B cell (primary cell): ENCODE results near the gene PDE4B. TPM values are rescaled to one million over a fixed set of nuclear protein-coding genes. Genes with fewer than 3 reads are reported as not detected.

Experiments
- ATAC-seq: fragments of 200-7000 bp; cut with Tn5 transposase; one replicate; pipeline ENCODE4 v1.10.0; 2021; ENCODE audit warnings: low read depth, mild to moderate bottlenecking, moderate number of reproducible peaks, moderate library complexity
- CTCF ChIA-PET: fragments of 350-600 bp; sonication (Branson Sonifier 250); formaldehyde crosslinking; loops from one replicate; lab custom pipeline; 2021; ENCODE audit warnings: antibody characterized with exemption, inconsistent platforms; lab: Charles Lee
- POLR2A ChIA-PET: fragments of 350-600 bp; sonication (Branson Sonifier 250); formaldehyde crosslinking; loops from one replicate; lab custom pipeline; 2021; ENCODE audit warnings: antibody characterized with exemption; lab: Charles Lee
- DNase-seq: peaks from one replicate; pipeline ENCODE4 v3.0.0; 2013
- H2AFZ ChIP-seq: 2 replicates; pipeline ENCODE4 v1.6.1; 2012; ENCODE audit warnings: mild to moderate bottlenecking, low read depth, low read length; ENCODE audit not compliant: insufficient read depth, poor library complexity, severe bottlenecking
- H3K27ac ChIP-seq, 2 donors: 1 replicate in 1 of 2; 2 replicates in 1 of 2; pipeline ENCODE4 v1.5.1; 2012 to 2013; ENCODE audit warnings: low read length in 2 of 2, mild to moderate bottlenecking in 2 of 2, moderate library complexity in 1 of 2
- H3K27me3 ChIP-seq, 4 experiments: fragments of 200-600 bp in 1 of 4; sonication (generic) in 1 of 4; replicated peaks in 1 of 4; 1 replicate in 2 of 4; 2 replicates in 2 of 4; pipeline versions ENCODE4 v1.6.1 to v1.7.0; 2013 to 2016; ENCODE audit warnings: low read length in 3 of 4, mild to moderate bottlenecking in 2 of 4, mixed read lengths in 1 of 4, moderate library complexity in 1 of 4; ENCODE audit not compliant: insufficient read depth in 4 of 4, control insufficient read depth in 3 of 4; ENCODE audit errors: control extremely low read depth in 1 of 4
- H3K36me3 ChIP-seq, 2 experiments: replicated peaks in 1 of 2; 1 replicate in 1 of 2; 2 replicates in 1 of 2; pipeline versions ENCODE4 v1.6.1 to v1.7.1; 2013; ENCODE audit warnings: low read length in 1 of 2; ENCODE audit not compliant: insufficient read depth in 2 of 2, control insufficient read depth in 1 of 2; ENCODE audit errors: control extremely low read depth in 1 of 2, extremely low read depth in 1 of 2
- H3K4me1 ChIP-seq, 2 donors: fragments of 200-600 bp in 1 of 2; sonication (generic) in 1 of 2; 1 replicate in 1 of 2; 2 replicates in 1 of 2; pipeline versions ENCODE4 v1.5.1 to v1.6.1; 2013 to 2017; ENCODE audit warnings: low read length in 2 of 2; ENCODE audit not compliant: control insufficient read depth in 2 of 2, insufficient read depth in 2 of 2
- H3K4me2 ChIP-seq: replicated peaks from 2 replicates; pipeline ENCODE3; 2012; ENCODE audit warnings: mild to moderate bottlenecking, low read depth, low read length; ENCODE audit not compliant: poor library complexity, severe bottlenecking
- H3K4me3 ChIP-seq, 5 experiments: fragments of 200-600 bp in 1 of 5; sonication (generic) in 1 of 5; 1 replicate in 3 of 5; 2 replicates in 2 of 5; pipeline versions ENCODE4 v1.5.1 to v1.7.0; 2011 to 2016; ENCODE audit warnings: low read length in 4 of 5, mild to moderate bottlenecking in 4 of 5, low read depth in 2 of 5, control low read depth in 1 of 5, moderate library complexity in 1 of 5; ENCODE audit not compliant: insufficient read depth in 1 of 5; ENCODE audit errors: control extremely low read depth in 1 of 5, extremely low read depth in 1 of 5
- H3K79me2 ChIP-seq: fragments of 200-600 bp; sonication (generic); one replicate; pipeline ENCODE4 v1.6.0; 2016; ENCODE audit warnings: low read length; ENCODE audit not compliant: control insufficient read depth, insufficient read depth
- H3K9ac ChIP-seq: fragments of 200-600 bp; sonication (generic); 2 replicates; pipeline ENCODE4 v1.6.1; 2017; ENCODE audit warnings: mild to moderate bottlenecking, low read length, moderate library complexity
- H3K9me3 ChIP-seq, 3 donors: one replicate each; pipeline versions ENCODE4 v1.6.1 to v1.7.1; 2013; ENCODE audit warnings: low read length in 2 of 3; ENCODE audit not compliant: control insufficient read depth in 2 of 3, insufficient read depth in 1 of 3; ENCODE audit errors: control extremely low read depth in 1 of 3
- H4K20me1 ChIP-seq: 2 replicates; pipeline ENCODE4 v1.6.0; 2012; ENCODE audit warnings: mild to moderate bottlenecking, low read length; ENCODE audit not compliant: insufficient read depth, control insufficient read depth, poor library complexity, severe bottlenecking
- H3K27ac Mint-ChIP-seq: one replicate; pipeline ENCODE4 v1.8.0; 2021; ENCODE audit warnings: mixed read lengths
- H3K27me3 Mint-ChIP-seq: one replicate; pipeline ENCODE4 v1.8.0; 2021; ENCODE audit warnings: mixed read lengths
- H3K4me1 Mint-ChIP-seq: one replicate; pipeline ENCODE4 v1.8.0; 2021; ENCODE audit warnings: mixed read lengths
- H3K4me3 Mint-ChIP-seq: one replicate; pipeline ENCODE4 v1.8.0; 2021; ENCODE audit warnings: mixed read lengths
- H3K9me3 Mint-ChIP-seq: one replicate; pipeline ENCODE4 v1.8.0; 2022; ENCODE audit warnings: mixed read lengths; ENCODE audit not compliant: insufficient read depth
- CTCF ChIP-seq: fragments of 200-600 bp; IDR thresholded peaks from one replicate; pipeline ENCODE4 v1.8.0; 2022; ENCODE audit warnings: antibody characterized with exemption, mild to moderate bottlenecking
- EZH2 ChIP-seq: IDR thresholded peaks from 2 replicates; pipeline ENCODE4 v1.6.1; 2012; ENCODE audit warnings: borderline replicate concordance, low read depth, mild to moderate bottlenecking, moderate library complexity, low read length; ENCODE audit not compliant: insufficient read depth, poor library complexity, severe bottlenecking
- WGBS: methylation state at CpG from one replicate; pipeline ENCODE4 v1.1.5; 2013; ENCODE audit warnings: missing lambda C conversion rate; ENCODE audit not compliant: insufficient coverage; 5-methylcytosine and 5-hydroxymethylcytosine counted together
- intact Hi-C: fragments of 100-400 bp; cut with micrococcal nuclease; formaldehyde crosslinking; loops from one replicate; pipeline ENCODE4 v1.10.0; 2022
- polyA plus RNA-seq: library from polyadenylated mRNA; depleted of rRNA; stranded (reverse); fragments of >200 nt; gene quantifications from 2 replicates; pipeline ENCODE4 v1.2.3, GENCODE V29; 2012
- total RNA-seq, 2 donors: library from RNA; stranded (reverse); fragments of 120-200 nt in 1 of 2; gene quantifications; 1 replicate in 1 of 2; 2 replicates in 1 of 2; pipeline versions ENCODE4 v1.2.3 to v1.2.4, GENCODE V29; 2013 to 2022

PDE4B gene
- total and polyA plus RNA-seq, 2 donors (not counting 1 experiment from before 2014, with no cell fraction given), result 63.7 to 242 TPM

DNA sequence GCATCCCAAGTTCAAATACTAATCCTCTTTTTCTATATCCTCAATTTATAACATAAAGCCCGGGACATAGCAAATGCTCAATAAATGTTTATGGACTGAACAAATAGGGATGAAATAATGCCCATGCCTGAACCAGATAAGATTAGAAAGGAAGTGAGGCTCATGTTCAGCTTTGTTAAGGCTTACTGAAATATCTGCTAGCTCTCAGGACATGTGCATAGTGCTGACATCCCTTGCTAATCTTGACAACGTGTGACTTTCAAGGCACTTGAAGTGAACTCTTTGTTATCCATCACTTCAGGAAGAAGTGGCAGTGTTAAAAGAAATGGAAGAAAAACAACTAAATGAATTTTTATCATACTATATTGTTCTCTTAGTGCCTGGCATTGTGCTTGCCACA is 481.0 kb downstream of the PDE4B start:
- Histone ChIP-seq H3K4me3 (no peak overlapping the region), H3K9ac (no peak overlapping the region), H3K36me3 (no peaks in the 10 kb centered on the region), H3K27me3 (no peaks in the 10 kb centered on the region), H2AFZ (no peak overlapping the region), H4K20me1 (no peaks in the 10 kb centered on the region), H3K9me3 (no peaks in the 10 kb centered on the region), H3K4me2 (no peak overlapping the region), H3K27ac (no peak overlapping the region), H3K79me2 (no peaks in the 10 kb centered on the region), H3K4me1 (peaks cover 32 to 41% of the 10 kb centered on the region in 2 donors)
- CTCF ChIA-PET, result interaction anchor here (0.7 to 4.4 kb wide), 4 partner anchors 9 to 172 kb away, joined by 3 to 19 read pairs (median 8); no protein-coding TSS in a partner anchor
- WGBS, result no CpG with 5 or more reads among the region's 2 CpGs
- Mint-ChIP-seq H3K4me1 (peaks cover 52% of the 10 kb centered on the region), H3K27me3 (no peaks in the 10 kb centered on the region), H3K4me3 (no peak overlapping the region), H3K9me3 (no peaks in the 10 kb centered on the region), H3K27ac (no peak overlapping the region)
- intact Hi-C loops, result no loop called here
- POLR2A ChIA-PET, result no interaction called here
- DNase-seq, result no peak
- no peak for ATAC-seq
- TF ChIP-seq EZH2 (no peak), CTCF (no peak)

- H3K27me3 ChIP-seq, result no peaks in the 10 kb centered on the region
- no peaks in the 10 kb centered on the region for H3K36me3 ChIP-seq
- POLR2A ChIA-PET, result no interaction called here
- H3K4me1 ChIP-seq, result peaks cover 42 to 51% of the 10 kb centered on the region in 2 donors
- CTCF ChIA-PET, result interaction anchor here (1.1 to 4.4 kb wide), 7 partner anchors 8 to 315 kb away, joined by 3 to 19 read pairs (median 6); no protein-coding TSS in a partner anchor
- no peak for TF ChIP-seq EZH2
- TF ChIP-seq CTCF, result no peak
- H4K20me1 ChIP-seq, result no peaks in the 10 kb centered on the region
- H3K4me2 ChIP-seq, result no peak overlapping the region
- intact Hi-C loops, result no loop called here
- DNase-seq (no peak), ATAC-seq (no peak)
- H3K27ac ChIP-seq, result no peak overlapping the region
- no peaks in the 10 kb centered on the region for H3K79me2 ChIP-seq
- Mint-ChIP-seq H3K27ac (no peak overlapping the region), H3K4me3 (no peak overlapping the region), H3K27me3 (no peaks in the 10 kb centered on the region), H3K4me1 (peaks cover 62% of the 10 kb centered on the region), H3K9me3 (no peaks in the 10 kb centered on the region)
- H2AFZ ChIP-seq, result no peak overlapping the region
- H3K9ac ChIP-seq, result no peak overlapping the region
- WGBS, result no CpG with 5 or more reads among the region's 1 CpG
- no peak overlapping the region for H3K4me3 ChIP-seq
- no peaks in the 10 kb centered on the region for H3K9me3 ChIP-seq
Observed at GRCh38 chr1:66274634-66275033, 481.9 kb downstream of the PDE4B start.
